Sigmoid colon (tissue), 3 donors: Measurements from ENCODE around the gene TCF7L2.

Experiments used
- CTCF ChIP-seq, 4 experiments: fragments of 450-650 bp in 3 of 4; fragments of 200-600 bp in 1 of 4; IDR thresholded peaks; one replicate each; pipeline ENCODE4 v1.5.1; 2016 to 2019; ENCODE audit warnings: antibody characterized with exemption in 4 of 4, mild to moderate bottlenecking in 3 of 4, moderate library complexity in 2 of 4
- POLR2A ChIP-seq, 2 donors: fragments of 450-650 bp; IDR thresholded peaks; one replicate each; pipeline ENCODE4 v1.6.1; 2016; ENCODE audit warnings: antibody characterized with exemption in 2 of 2, mild to moderate bottlenecking in 2 of 2, moderate library complexity in 2 of 2

- TF ChIP-seq CTCF (IDR thresholded peaks at IDR 0.05) (no peak), POLR2A (IDR thresholded peaks at IDR 0.05) (no peak)
Measured at GRCh38 chr10:113085776-113086175, 135.7 kb downstream of the TCF7L2 start.
